GM21825 (cell line): Measurements from ENCODE around the gene LRRC73.
A peak's percentile ranks its signal among the peaks of the same experiment; 100 is the strongest.
"Not testable (repeated sequence)": the region's sequence is repeated elsewhere in the genome, so short reads cannot be mapped to it uniquely, and the experiment has no call there.

ENCODE experiments used
- ATAC-seq: cut with Tn5 transposase; IDR thresholded peaks from one replicate; pipeline ENCODE4 v1.9.1; 2021; ENCODE audit warnings: mild to moderate bottlenecking, moderate library complexity; ENCODE audit not compliant: unreplicated experiment

The LRRC73 gene

DNA sequence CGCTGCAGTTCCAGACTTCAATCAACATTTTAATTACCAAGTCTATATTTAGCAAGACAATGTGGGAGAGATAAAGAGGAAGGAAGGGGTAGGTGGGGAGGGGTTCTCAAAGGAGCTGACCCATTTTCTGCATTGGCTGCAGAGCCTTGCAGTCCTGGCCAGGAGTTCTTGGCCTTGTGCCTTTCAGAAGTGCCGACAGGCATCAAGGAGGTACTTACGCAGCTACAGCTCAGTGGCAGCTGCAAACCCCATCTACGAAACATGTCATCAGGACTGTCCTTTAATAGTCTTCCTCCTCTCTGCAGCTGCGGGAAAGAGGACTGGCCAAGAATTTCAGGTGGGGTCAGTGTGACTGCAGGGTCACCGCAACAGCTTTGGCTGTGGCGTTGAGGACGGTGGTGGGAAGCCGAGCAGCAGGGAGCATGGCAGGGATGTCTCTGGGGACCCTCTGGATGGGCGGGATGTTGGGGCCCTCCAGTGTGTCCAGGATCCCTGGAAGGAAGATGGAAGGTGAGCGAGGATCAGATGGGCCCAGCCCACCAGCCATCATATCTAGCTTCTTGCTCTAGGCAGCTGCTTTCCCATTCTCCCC lies 1.8 kb upstream of the LRRC73 start:
- no peak for ATAC-seq

DNA sequence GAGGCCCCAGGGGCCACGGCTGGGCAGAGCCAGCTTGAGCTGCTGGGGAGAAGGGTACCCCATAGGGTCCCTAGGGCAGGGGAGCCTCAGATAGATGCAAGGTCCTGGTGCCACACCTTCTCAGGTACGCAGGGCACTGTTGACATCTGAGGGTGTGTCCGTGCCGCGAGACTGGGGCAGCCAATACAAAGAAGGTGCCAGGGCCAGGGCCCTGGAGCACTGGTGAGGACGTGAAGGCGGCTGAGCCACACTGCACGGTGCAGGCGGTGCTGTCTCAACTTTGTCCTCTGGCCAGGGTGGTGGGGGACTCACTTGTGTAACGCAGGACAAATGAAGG lies 649 bp upstream of the LRRC73 start:
- no peak for ATAC-seq

DNA sequence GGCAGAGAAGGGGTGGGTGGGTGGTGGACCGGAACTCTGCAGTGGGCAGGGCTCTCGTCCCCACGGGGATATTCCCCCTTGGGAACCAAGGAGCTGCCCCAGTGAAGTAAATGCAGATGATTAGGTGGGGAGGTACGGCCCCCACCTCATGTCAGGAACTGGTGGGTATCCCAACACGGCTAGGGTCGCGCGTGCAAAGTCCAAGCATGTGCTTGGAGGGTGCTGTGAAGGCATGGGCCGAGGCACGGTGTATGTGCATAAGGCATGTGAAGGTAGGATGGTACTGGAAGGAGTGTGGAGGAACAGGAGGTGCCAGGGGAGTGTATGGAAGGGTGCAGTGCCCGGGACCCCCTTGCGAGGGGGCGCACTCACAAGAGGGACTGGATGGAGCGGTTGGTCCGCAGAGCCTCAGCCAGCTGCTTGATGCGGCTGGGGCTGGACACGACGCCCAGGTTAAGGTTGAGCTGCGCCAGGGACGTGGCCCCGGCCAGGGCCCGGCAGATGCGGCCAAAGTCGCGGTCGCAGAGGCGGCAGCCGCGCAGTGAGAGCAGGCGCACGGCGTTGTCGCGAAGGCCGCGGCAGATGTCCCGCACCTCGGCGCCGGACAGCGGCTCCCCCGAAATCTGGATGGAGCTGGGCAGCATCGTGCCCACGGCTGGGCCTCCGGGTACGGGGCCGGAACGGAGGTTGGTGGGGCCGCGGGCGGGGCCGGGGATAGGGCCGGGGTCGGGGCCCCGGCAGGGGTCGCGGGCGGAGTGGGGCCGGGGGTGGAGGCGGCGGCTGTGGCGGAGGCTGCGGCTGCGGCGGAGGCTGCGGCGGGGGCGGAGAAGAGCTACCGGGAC lies 783 bp downstream of the LRRC73 start:
- no peak for ATAC-seq

DNA sequence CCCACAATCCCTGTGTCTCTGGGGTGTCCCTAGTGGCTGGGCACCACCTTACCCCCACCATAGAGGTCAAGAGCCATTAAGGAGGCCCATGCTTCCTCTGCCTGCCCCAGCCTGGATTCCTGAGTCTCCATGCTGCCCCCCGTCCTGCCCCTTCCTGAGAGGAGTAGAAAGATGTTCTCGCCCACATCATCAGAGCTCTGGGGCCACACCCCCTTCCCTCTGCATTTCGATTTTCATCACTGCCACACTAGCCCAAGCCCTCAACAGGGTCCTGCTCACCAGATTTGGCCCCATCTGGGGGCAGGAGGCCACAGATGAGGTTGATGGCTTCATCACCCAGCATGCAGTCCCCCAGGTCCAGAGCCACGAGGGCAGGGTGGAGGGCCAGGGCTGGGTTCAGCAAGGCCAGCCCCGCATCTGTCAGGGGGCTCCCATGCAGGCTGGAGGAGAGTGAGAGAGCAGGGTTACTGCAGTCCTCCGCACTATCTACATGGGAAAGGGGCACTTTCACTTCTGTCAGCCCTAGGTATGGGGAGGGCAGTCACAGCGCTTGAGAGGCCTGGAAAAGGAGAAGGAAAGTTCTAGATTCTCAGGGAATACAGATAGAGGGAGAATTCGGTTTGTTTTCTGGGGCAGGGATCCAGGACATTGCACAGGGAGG lies 1.5 kb downstream of the LRRC73 start:
- ATAC-seq: no peak

DNA sequence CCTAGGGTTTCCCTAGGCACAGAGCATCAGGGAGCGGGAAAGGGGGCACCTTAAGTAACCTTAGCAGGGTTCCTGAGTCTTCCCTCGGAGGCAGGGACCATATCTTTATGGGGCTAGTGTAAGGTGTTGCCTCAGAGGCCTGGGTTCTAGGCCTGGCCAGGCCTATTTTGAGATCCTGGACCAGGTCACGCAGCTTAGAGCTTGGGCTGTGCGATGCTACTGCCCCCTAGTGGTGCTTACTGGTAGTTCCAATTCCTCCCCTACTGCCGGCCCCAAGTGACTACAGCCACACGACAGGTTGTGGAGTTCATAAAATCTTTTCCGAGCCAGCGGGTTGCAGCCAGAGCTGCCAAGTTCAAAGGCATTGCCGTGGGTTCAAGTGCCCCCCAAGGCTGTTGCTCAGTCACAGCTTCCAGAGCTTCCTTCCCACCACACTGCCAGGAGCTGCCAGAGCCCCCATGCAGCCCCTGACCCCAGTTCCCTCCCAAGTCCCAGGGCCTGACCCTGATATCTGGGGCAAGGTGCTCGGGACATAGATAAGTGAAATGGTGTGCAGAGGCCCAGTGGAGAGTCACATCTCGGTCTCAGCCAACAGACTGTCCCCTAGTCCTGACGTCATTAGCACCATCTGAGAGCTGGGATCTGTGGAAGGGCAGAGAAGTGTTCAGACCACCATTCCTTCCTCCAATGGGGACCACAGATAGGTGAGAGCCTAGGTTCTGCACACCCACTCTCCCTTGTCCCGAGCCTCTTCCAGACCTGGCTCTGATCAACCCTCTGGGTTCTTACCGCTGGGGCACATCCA lies 3.3 kb downstream of the LRRC73 start:
- ATAC-seq: peak; percentile 49

DNA sequence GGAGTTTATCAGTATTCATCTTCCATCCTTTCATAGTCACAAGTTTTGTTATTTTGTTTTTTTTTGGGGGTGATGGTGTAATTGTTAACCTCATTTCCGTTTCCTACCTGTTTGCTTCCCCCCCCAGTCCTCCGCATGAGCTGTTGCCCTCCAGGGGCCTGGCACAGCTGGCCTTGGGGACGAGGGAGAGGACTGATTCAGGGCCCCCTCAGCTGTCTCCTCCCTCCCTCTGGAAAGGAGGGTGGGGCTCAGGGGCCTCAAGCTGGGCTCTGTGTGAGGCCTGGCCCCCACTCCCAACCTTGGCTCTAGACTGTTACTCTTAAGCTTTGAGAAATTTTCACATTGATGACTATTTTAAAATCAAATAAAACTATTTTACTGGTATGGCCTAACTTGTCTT lies 4.0 kb downstream of the LRRC73 start:
- ATAC-seq: no peak

DNA sequence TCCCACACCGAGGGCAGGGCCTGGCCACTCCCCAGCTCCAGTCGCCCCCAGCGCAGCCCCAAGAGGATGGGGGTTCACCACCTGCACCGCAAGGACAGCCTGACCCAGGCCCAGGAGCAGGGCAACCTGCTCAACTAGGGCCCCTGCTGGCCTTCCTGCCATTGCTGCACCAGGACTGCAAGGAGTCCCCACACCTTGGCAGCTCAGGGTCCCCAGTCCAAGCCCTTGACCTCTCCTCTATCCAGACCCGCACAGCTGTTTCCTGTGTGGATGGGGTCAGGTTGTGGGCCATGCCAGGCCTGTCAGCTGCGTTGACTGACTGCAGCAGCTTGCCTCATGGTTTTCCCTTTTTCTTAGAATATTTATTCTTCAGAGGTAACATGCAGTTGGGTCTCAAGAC lies 4.4 kb downstream of the LRRC73 start:
- no peak for ATAC-seq

DNA sequence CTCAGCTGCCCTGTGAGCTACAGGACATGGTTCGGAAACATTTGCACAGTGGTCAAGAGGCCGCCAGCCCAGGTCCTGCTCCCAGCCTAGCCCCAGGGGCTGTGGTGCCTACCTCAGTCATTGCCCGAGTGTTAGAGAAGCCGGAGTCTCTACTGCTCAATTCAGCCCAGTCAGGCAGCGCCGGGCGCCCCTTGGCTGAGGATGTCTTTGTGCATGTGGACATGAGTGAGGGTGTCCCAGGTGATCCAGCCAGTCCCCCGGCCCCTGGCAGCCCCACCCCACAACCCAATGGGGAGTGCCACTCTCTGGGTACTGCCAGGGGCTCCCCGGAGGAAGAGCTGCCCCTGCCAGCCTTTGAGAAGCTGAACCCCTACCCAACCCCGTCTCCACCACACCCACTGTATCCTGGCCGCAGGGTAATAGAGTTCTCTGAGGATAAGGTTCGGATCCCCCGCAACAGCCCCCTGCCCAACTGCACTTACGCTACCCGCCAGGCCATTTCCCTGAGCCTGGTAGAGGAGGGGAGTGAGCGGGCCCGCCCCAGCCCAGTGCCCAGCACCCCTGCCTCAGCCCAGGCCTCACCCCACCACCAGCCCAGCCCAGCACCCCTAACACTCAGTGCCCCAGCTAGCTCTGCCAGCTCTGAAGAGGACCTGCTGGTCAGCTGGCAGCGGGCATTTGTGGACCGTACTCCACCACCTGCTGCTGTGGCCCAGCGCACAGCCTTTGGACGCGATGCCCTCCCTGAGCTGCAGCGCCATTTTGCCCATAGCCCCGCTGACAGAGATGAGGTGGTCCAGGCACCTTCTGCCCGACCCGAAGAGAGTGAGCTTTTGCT lies 5.2 kb downstream of the LRRC73 start:
- no peak for ATAC-seq

DNA sequence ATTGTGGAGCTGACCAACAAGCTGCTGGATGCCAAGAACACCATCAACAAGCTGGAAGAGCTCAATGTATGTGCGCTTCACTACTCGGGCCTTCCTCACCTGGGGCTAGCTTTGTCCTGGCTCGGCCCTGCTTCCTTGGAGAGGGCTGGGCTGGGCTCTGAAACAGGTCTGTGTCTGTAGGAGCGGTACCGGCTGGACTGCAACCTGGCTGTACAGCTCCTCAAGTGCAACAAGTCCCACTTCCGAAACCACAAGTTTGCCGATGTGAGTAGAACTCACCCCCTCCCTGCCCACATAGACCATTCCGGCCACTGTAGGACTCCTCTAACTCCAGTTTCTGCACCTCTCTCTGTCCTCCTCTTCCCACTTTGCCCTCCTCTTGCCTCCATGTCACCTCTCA lies 6.7 kb downstream of the LRRC73 start:
- no peak for ATAC-seq

DNA sequence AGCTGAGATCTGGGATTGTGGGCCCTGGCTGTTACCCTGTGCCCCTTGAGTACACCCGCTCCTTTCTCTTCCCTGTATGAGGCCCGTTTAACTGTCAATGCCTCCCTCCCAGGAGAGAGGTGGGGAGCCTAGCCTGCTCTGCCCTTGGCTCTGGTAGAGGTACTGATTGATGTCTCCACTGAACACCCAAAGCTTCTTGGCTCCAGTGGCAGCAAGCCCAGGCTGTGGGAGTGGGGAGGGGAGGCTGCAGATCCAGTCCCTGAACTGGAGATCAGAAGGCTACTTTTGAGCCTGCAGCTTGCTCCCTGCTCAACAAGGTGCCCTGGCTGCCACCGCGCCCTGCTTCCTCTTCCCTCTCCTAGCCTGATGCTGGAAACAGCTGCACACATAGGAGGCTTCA lies 7.5 kb downstream of the LRRC73 start:
- ATAC-seq: no peak

DNA sequence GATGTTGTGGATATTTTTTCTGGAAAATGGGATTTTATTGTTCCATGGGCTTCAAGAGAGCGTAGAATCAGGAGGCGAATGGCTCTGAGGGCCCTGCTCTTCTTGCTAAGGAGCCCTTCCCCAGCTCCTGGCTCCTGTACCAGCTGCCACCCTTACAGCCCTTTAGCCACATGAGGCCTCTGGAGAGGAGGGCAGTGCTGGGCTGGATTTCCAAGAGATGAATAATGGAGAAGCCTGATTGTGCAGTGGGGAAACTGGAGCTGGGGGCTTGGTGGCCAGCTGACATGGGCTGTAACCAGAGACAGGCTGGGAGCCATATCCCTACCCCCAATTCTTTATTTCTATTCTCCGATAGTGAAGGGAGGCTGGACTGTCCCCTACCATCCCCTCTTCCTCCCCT lies 9.2 kb downstream of the LRRC73 start:
- no peak for ATAC-seq

DNA sequence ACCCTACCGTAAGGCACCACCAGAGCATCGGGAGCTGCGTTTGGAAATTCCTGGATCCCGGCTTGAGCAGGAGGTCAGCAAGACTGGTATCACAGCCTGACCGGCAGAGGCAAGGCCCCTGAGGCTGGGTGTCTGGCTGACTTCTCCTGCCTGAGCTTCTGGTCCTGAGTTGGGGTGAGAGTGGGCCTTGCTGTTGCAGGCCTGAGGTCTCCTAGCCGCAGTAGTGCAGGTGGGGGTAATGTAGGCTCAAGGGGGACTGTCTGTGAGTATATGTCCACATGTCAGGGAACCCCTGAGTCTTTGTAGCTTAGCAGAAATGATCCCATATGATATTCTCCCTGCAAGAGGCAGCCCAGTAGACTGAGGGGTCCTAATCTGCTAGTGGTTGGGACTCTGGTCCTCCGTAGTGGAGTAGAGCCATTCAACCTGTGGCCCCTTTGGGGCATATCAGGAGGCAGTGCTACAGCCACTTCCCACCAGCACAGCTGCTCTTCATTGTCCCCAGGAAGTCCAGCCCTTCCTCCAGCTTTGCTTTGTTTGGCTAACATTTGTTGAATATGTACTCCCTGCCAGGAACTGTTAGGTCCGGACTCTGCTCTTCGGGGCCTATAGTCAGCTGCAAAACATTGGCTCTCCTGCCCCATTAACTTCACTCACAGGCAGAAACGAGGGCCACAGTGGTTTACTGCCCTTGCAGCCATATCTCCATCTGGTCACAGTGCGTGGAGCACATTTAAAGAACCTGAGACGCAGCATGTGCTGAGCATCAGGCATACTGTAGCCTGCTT lies 10.9 kb downstream of the LRRC73 start:
- ATAC-seq: no peak

DNA sequence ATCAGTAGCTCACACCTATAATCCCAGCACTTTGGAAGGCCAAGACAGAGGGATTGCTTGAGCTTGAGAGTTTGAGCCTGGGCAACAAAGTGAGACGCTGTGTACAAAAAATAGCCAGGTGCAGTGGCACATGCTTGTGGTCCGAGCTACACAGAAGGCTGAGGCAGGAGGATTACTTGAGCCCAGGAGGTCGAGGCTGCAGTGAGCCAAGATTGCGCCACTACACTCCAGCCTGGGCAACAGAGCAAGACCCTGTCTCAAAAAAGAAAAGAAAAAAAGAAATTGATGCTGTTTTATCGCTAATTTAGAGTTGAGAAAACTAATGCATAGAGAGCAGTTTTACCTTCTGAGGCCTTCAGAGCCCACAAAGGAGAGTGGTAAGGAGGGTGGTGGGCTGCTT lies 11.9 kb downstream of the LRRC73 start:
- not testable (repeated sequence) for ATAC-seq

DNA sequence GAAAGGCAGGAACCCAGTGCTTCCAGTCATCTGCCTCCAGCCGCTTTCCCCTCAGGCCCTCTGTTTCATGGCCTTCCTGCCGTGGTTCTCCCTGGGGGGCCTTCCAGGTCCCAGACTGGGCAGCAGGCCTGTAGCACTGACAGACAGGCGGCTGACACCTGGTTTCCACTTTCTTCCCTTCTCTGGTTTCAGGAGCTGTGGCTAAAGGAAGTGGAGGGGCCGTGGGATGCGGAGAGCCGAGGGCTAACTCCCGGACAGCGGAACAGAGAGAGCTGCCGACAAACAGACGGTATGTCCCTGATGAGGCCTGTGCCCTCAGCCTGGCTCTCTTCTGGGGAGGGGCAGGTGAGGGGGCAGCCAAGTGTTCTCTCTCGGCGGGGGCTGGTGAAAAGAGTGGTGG lies 12.5 kb downstream of the LRRC73 start:
- no peak for ATAC-seq

DNA sequence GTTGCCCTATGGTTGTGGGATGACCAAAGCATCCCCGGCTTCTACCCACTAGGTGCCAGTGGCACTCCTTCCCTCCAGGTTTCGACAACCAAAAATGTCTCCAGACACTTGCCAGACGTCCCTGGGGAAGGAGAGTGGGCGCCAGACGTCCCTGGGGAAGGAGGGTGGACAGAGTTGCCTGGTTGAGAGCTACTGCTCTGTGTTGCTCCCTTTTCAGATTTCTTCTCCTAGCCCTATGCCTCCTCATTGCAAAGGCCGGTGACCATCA lies 13.1 kb downstream of the LRRC73 start:
- no peak for ATAC-seq

DNA sequence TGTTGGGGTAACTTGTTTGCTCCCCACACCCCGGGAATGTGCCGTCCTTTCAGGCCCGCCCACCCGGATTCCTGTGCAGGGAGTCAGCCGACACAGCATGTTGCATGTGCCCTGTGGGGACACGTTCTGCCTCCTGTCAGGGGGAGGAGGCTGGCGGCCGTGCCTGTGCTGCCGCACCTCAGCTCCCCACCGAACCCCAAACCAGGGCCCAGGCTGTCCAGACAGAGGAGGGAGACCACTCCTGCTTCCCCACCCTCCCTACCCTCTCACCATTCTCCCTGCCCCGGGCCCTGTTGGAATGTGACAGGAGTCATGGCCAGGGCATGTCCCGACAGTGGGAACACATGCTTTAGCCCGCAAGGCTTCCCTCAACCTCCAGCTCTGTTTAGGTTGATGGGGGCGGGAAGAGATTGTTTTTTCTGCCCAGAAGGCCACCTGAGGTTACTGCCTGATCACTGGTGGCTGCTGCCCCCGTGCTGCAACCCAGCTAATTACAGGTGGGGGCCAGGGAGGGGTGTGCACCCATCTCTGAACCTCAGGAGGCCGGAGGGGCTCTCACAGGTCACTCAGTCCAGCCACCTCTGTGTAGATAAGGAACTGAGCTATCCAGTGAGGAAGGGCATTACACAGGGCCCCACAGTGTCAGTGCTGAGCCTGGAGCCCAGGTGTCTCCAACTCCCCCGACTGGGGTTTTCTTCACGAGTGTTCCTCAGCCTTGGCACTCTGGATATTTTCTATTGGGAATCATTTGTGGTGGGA lies 13.6 kb downstream of the LRRC73 start:
- no peak for ATAC-seq

DNA sequence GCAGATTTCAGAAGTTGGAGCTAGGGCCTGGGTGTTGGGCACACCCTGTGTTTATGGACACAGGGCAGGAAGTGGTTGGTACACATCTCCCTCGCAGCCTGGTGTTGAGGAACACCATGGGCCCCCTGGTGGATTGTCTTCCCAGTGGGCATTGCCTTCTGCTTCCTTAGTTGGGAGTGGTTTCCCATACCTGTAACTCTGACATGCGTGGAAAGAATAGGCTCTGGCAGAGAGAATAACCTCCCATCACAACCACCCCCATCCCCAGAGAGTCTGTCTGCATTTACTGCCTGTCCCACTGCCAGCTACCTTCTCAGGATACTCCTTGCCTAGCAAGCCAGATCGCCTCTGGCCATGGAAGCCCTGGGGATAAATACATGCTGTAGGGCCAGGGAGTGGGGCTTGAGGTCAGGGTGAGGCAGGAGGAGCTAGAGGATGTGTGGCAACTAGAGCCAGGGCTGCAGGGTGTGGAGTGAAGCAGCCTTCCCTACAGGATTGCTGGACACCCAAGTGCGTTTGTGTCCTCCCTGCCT lies 14.7 kb downstream of the LRRC73 start:
- ATAC-seq: no peak

DNA sequence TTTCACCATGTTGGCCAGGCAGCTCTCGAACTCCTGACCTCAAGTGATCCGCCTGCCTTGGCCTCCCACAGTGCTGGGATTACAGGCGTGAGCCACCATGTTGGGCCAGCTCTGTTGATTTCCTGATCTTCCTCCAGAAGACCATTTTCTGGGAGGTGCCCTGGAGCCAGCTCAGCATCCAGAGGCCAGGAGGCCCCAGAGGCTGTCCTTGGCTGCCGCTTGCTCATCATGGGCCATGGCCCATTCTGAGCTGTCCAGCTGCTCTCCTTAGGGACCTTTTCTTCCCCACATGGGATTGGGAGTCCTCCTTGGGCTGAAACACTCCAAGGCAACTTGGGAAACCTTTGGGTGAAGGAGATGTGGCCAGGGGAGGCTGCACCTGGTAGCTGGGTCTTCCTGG lies 15.4 kb downstream of the LRRC73 start:
- no peak for ATAC-seq

DNA sequence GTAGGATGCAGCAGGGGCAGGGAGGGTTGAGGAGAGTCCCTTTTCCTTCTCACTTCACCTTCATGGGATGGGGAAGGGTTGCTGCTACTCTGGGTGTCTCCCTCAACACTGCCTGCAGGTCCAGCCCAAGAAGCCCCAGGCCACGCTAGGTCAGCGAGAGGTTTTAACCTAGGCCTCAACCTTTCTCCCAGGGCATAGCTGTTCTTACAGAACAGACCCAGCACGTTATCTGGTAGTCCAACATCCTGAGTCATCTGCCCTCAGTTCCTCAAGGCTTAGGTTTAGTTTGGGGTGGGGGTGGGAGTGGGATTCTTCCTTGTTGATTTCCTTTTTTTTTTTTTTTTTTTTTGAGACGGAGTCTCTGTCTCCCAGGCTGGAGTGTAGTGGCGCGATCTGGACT lies 15.8 kb downstream of the LRRC73 start:
- ATAC-seq: no peak
